ENCODE measurements around the gene UNC93A. TPM values are rescaled to one million over a fixed set of nuclear protein-coding genes. Genes with fewer than 3 reads are reported as not detected.

UNC93A gene
- total RNA-seq, 1 experiment from 2014 or later = not detected

DNA sequence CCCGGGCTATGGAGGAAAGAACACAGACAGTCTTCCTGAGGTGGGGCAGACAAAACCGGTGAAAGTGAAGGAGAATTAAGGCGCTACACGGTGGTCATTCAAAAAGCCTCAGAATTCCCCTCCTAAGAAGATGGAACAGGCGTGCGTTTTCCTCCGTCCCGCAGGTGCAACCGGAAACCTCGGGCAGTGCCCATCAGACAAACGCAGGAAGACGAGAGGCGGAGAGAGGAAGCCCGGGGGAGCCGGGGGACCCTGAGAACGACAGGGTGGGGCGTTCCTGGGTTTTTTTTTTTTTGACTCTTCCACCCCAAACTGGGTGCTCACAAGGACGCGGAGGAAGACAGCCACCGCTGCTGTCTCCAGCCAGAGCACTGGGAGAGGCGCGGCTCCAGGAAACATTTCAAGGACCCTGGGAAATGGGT, 59.2 kb downstream of the UNC93A start:
- TF ChIP-seq, protein P1, sequence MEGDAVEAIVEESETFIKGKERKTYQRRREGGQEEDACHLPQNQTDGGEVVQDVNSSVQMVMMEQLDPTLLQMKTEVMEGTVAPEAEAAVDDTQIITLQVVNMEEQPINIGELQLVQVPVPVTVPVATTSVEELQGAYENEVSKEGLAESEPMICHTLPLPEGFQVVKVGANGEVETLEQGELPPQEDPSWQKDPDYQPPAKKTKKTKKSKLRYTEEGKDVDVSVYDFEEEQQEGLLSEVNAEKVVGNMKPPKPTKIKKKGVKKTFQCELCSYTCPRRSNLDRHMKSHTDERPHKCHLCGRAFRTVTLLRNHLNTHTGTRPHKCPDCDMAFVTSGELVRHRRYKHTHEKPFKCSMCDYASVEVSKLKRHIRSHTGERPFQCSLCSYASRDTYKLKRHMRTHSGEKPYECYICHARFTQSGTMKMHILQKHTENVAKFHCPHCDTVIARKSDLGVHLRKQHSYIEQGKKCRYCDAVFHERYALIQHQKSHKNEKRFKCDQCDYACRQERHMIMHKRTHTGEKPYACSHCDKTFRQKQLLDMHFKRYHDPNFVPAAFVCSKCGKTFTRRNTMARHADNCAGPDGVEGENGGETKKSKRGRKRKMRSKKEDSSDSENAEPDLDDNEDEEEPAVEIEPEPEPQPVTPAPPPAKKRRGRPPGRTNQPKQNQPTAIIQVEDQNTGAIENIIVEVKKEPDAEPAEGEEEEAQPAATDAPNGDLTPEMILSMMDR (conservative IDR thresholded peaks at IDR 0.05; ENCODE audit: low read depth, low read length) = no peak
- DNase-seq (ENCODE audit: low spot score) = no peak
- CTCF ChIA-PET = no interaction called here
- intact Hi-C loops (cut with micrococcal nuclease; ENCODE audit: unreplicated experiment) = no loop called here
- Histone ChIP-seq H3K27me3 (replicated peaks; ENCODE audit: insufficient read depth, low read depth, low read length, poor library complexity) (peaks cover 14% of the 10 kb centered on the region), H3K9me3 (ENCODE audit: low read depth, low read length, poor library complexity, severe bottlenecking) (no peaks in the 10 kb centered on the region), H3K4me3 (ENCODE audit: low read depth, low read length, poor library complexity, severe bottlenecking) (peak overlapping the region; percentile 43), H3K27ac (ENCODE audit: low read depth, low read length, poor library complexity, severe bottlenecking) (no peak overlapping the region), H3K36me3 (ENCODE audit: insufficient read depth, low read length, poor library complexity, severe bottlenecking) (no peaks in the 10 kb centered on the region), H3K4me1 (ENCODE audit: insufficient read depth, low read length, poor library complexity, severe bottlenecking) (peaks cover 8% of the 10 kb centered on the region)
- POLR2A ChIA-PET (ENCODE audit: low non-redundant PET) = no interaction called here
- no TSS peak for BruUV-seq (replicated peaks)

- POLR2A ChIA-PET (ENCODE audit: low non-redundant PET) = no interaction called here
- peak overlapping the region; percentile 43 for H3K4me3 ChIP-seq (ENCODE audit: low read depth, low read length, poor library complexity, severe bottlenecking)
- DNase-seq (ENCODE audit: low spot score) = peak; percentile 87
- no peaks in the 10 kb centered on the region for H3K36me3 ChIP-seq (ENCODE audit: insufficient read depth, low read length, poor library complexity, severe bottlenecking)
- intact Hi-C loops (cut with micrococcal nuclease; ENCODE audit: unreplicated experiment) = no loop called here
- H3K27me3 ChIP-seq (replicated peaks; ENCODE audit: insufficient read depth, low read depth, low read length, poor library complexity) = peaks cover 14% of the 10 kb centered on the region
- no peak overlapping the region for H3K27ac ChIP-seq (ENCODE audit: low read depth, low read length, poor library complexity, severe bottlenecking)
- peaks cover 8% of the 10 kb centered on the region for H3K4me1 ChIP-seq (ENCODE audit: insufficient read depth, low read length, poor library complexity, severe bottlenecking)
- CTCF ChIA-PET = interaction anchor here (0.6 to 1.3 kb wide), 6 partner anchors 10 to 576 kb away, joined by 3 to 13 read pairs (median 6); no protein-coding TSS in a partner anchor
- no peaks in the 10 kb centered on the region for H3K9me3 ChIP-seq (ENCODE audit: low read depth, low read length, poor library complexity, severe bottlenecking)
- TF ChIP-seq, protein P1 (conservative IDR thresholded peaks at IDR 0.05; ENCODE audit: low read depth, low read length) = peak; percentile 91
- TF ChIP-seq EZH2 (IDR thresholded peaks at IDR 0.05; ENCODE audit: borderline replicate concordance, low read depth, low read length, poor library complexity, severe bottlenecking) = no peak
- no TSS peak for BruUV-seq (replicated peaks)
These were observed 59.9 kb downstream of the UNC93A start for GRCh38 chr6:167350731-167351655.

- no TSS peak for BruUV-seq (replicated peaks)
- Histone ChIP-seq H3K27ac (ENCODE audit: low read depth, low read length, poor library complexity, severe bottlenecking) (no peak overlapping the region), H3K36me3 (ENCODE audit: insufficient read depth, low read length, poor library complexity, severe bottlenecking) (no peaks in the 10 kb centered on the region), H3K9me3 (ENCODE audit: low read depth, low read length, poor library complexity, severe bottlenecking) (no peaks in the 10 kb centered on the region), H3K27me3 (replicated peaks; ENCODE audit: insufficient read depth, low read depth, low read length, poor library complexity) (peaks cover 14% of the 10 kb centered on the region), H3K4me3 (ENCODE audit: low read depth, low read length, poor library complexity, severe bottlenecking) (no peak overlapping the region), H3K4me1 (ENCODE audit: insufficient read depth, low read length, poor library complexity, severe bottlenecking) (peaks cover 8% of the 10 kb centered on the region)
- no peak for TF ChIP-seq EZH2 (IDR thresholded peaks at IDR 0.05; ENCODE audit: borderline replicate concordance, low read depth, low read length, poor library complexity, severe bottlenecking)
- TF ChIP-seq, protein P1 (conservative IDR thresholded peaks at IDR 0.05; ENCODE audit: low read depth, low read length) = no peak
- ChIA-PET CTCF (interaction anchor here (0.7 to 1.3 kb wide), 3 partner anchors 74 to 577 kb away, joined by 3 to 6 read pairs (median 6); no protein-coding TSS in a partner anchor), POLR2A (ENCODE audit: low non-redundant PET) (no interaction called here)
- DNase-seq (ENCODE audit: low spot score) = no peak
- intact Hi-C loops (cut with micrococcal nuclease; ENCODE audit: unreplicated experiment) = no loop called here
These were observed 60.7 kb downstream of the UNC93A start for GRCh38 chr6:167351656-167352345.

Data from A673 (cell line).